Ishikawa (cell line): ENCODE measurements around the gene ERBB3.

Source experiments
- CEBPB ChIP-seq: IDR thresholded peaks from 2 replicates; pipeline ENCODE4 v1.6.1; 2012
- EGR1 ChIP-seq: IDR thresholded peaks from 2 replicates; pipeline ENCODE4 v1.6.1; 2012
- EP300 ChIP-seq: IDR thresholded peaks from 2 replicates; pipeline ENCODE4 v1.6.1; 2012; ENCODE audit warnings: borderline replicate concordance
- FOXM1 ChIP-seq: IDR thresholded peaks from 2 replicates; pipeline ENCODE4 v1.6.1; 2012; ENCODE audit warnings: low read depth, borderline replicate concordance
- NFIC ChIP-seq: IDR thresholded peaks from 2 replicates; pipeline ENCODE4 v1.6.1; 2012
- RAD21 ChIP-seq: IDR thresholded peaks from 2 replicates; pipeline ENCODE4 v1.6.1; 2012; ENCODE audit warnings: low read depth
- REST ChIP-seq: IDR thresholded peaks from 2 replicates; pipeline ENCODE4 v1.6.1; 2012; ENCODE audit warnings: low read depth, mild to moderate bottlenecking
- TAF1 ChIP-seq: IDR thresholded peaks from 2 replicates; pipeline ENCODE4 v1.6.1; 2012; ENCODE audit warnings: low read depth, mild to moderate bottlenecking
- YY1 ChIP-seq: IDR thresholded peaks from 2 replicates; pipeline ENCODE4 v1.6.1; 2012; ENCODE audit warnings: low read depth
- ZBTB7A ChIP-seq: IDR thresholded peaks from 2 replicates; pipeline ENCODE4 v1.6.1; 2012; ENCODE audit warnings: low read depth
- TF ChIP-seq, protein P1 (sequence below): IDR thresholded peaks from 2 replicates; pipeline ENCODE4 v1.6.1; 2012
- TF ChIP-seq, protein P2 (sequence below): IDR thresholded peaks from 2 replicates; pipeline ENCODE4 v1.6.1; 2012

- TF ChIP-seq, protein P1, sequence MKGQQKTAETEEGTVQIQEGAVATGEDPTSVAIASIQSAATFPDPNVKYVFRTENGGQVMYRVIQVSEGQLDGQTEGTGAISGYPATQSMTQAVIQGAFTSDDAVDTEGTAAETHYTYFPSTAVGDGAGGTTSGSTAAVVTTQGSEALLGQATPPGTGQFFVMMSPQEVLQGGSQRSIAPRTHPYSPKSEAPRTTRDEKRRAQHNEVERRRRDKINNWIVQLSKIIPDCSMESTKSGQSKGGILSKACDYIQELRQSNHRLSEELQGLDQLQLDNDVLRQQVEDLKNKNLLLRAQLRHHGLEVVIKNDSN, result peak; percentile 47; the same call in 1 of the 2 replicates
- TF ChIP-seq TAF1 (no peak), YY1 (no peak), EP300 (no peak), EGR1 (no peak), REST (no peak), NFIC (no peak), CEBPB (no peak), ZBTB7A (no peak; the same call in 1 of the 2 replicates), RAD21 (no peak), FOXM1 (no peak)
- TF ChIP-seq, protein P2, sequence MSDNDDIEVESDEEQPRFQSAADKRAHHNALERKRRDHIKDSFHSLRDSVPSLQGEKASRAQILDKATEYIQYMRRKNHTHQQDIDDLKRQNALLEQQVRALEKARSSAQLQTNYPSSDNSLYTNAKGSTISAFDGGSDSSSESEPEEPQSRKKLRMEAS, result peak; percentile 87
Measured at GRCh38 chr12:56104815-56105608, 25.0 kb downstream of the ERBB3 start.
